GM18526 (cell line): ENCODE measurements around the gene KDM2A.

Experiments used
- POLR2A ChIP-seq: IDR thresholded peaks from 3 replicates; pipeline ENCODE4 v1.6.1; 2011; ENCODE audit not compliant: insufficient read length; ENCODE audit errors: extremely low read depth

Gene KDM2A

GRCh38 chr11:67105964-67106363 is 13.1 kb upstream of the KDM2A start:
- no peak for TF ChIP-seq POLR2A

- TF ChIP-seq POLR2A = no peak
Measured at GRCh38 chr11:67111261-67111660, 7.8 kb upstream of the KDM2A start.

- peak; percentile 42 for TF ChIP-seq POLR2A
Measured at GRCh38 chr11:67113231-67113721, 5.8 kb upstream of the KDM2A start.

- no peak for TF ChIP-seq POLR2A
Measured at GRCh38 chr11:67114275-67114896, 4.7 kb upstream of the KDM2A start.

- no peak for TF ChIP-seq POLR2A
Measured at GRCh38 chr11:67116758-67117105, 2.3 kb upstream of the KDM2A start.

GRCh38 chr11:67117176-67117575 is 1.9 kb upstream of the KDM2A start:
- TF ChIP-seq POLR2A = no peak

- no peak for TF ChIP-seq POLR2A
Measured at GRCh38 chr11:67117672-67118180, 1.3 kb upstream of the KDM2A start.

GRCh38 chr11:67118181-67118766 is 789 bp upstream of the KDM2A start:
- TF ChIP-seq POLR2A = no peak

- TF ChIP-seq POLR2A = no peak
Measured at GRCh38 chr11:67119585-67120391, 725 bp downstream of the KDM2A start.

- TF ChIP-seq POLR2A = no peak
Measured at GRCh38 chr11:67120456-67120855, 1.4 kb downstream of the KDM2A start.

- TF ChIP-seq POLR2A = no peak
Measured at GRCh38 chr11:67120881-67121710, 2.0 kb downstream of the KDM2A start.

GRCh38 chr11:67126986-67127385 is 7.9 kb downstream of the KDM2A start:
- TF ChIP-seq POLR2A = no peak

GRCh38 chr11:67136156-67136555 is 17.1 kb downstream of the KDM2A start:
- TF ChIP-seq POLR2A = no peak

GRCh38 chr11:67138922-67139321 is 19.9 kb downstream of the KDM2A start:
- TF ChIP-seq POLR2A = no peak
